VCaP (cell line): ENCODE data around the gene SERPINB1.

Experiments used
- H3K27ac ChIP-seq: fragments of 450-650 bp; 2 replicates; pipeline ENCODE4 v1.5.1; 2017
- CTCF ChIP-seq: fragments of 450-650 bp; conservative IDR thresholded peaks from 2 replicates; pipeline ENCODE4 v1.5.1; 2017; ENCODE audit warnings: mild to moderate bottlenecking, moderate library complexity

The SERPINB1 gene

GRCh38 chr6:2871953-2872352 is 30.3 kb upstream of the SERPINB1 start:
- no peak for TF ChIP-seq CTCF
- H3K27ac ChIP-seq: no peak overlapping the region

DNA sequence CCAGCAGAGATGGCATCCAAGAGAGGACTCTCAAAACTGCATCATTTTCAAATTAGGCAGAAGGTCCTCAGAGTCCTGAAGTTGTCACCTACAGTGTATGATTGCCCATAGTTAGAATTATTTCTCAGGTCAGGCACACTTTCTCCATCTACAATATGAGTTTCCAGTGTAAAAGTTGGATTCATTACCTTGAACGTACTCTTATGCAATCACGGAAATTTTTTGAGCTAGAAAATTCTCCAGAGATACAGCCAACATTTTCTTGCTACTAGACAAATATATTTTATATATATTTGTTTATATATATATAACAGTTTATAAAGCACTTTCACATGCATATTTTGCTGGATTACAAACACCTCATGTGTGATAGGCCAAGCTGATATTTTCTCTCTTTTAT is 29.4 kb upstream of the SERPINB1 start:
- H3K27ac ChIP-seq: no peak overlapping the region
- no peak for TF ChIP-seq CTCF

DNA sequence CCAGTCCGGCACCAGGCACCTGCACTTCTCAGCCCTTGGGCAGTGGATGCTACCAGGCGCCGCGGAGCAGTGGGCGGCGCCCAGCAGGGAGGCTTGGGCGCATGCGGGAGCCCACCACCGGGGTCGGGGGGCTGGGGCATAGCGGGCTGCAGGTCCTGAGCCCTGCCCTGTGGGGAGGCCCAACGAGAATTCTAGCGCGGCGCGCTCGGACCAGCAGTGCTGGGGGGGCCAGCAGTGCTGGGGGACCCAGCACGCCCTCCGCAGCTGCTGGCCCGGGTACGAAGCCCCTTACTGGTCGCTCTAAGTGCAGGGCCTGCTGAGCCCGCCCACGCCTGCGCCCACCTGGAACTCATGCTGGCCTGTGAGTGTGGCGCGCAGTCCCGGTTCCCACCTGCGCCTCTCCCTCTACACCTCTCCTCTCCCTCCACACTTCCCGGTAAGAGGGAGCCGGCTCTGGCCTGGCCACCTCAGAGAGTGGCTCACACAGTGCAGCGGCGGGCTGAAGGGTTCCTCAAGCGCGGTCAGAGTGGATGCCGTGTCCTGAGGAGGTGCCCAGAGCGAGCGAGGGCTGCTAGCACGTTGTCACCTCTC is 28.5 kb upstream of the SERPINB1 start:
- TF ChIP-seq CTCF: no peak
- H3K27ac ChIP-seq: no peak overlapping the region

- TF ChIP-seq CTCF: no peak
- H3K27ac ChIP-seq: no peak overlapping the region
Observed at GRCh38 chr6:2868637-2869036, 27.0 kb upstream of the SERPINB1 start.

DNA sequence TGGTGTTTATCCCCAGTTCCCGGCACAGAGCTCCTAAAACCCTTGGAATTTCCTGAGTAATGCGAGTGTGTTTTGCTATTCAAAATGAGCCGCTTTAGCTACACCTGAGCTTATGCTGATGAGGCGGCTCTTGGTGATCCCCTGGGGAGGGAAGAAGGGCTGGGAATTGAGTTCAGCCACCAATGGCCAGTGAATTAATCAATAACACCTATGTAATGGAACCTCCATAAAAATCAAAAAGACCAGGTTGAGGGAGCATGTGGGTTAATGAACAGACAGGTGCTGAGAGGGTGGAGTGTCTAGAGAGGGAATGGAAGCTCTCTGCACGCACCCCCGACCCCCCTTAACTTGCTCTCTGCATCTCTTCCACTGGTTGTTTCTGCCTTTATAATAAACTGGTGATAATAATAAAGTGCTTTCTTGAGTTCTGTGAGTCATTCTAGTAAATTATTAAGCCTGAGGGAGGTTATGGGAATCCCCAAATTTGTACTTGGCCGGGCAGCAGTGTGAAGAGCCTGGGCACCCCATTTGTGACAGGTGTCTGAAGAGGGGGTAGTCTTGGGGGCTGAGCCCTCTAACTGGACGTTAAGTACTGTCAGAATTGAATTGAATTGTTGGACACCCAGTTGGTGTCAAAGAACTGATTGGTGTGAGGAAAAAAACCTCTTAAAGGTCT is 24.6 kb upstream of the SERPINB1 start:
- H3K27ac ChIP-seq: no peak overlapping the region
- TF ChIP-seq CTCF: no peak

DNA sequence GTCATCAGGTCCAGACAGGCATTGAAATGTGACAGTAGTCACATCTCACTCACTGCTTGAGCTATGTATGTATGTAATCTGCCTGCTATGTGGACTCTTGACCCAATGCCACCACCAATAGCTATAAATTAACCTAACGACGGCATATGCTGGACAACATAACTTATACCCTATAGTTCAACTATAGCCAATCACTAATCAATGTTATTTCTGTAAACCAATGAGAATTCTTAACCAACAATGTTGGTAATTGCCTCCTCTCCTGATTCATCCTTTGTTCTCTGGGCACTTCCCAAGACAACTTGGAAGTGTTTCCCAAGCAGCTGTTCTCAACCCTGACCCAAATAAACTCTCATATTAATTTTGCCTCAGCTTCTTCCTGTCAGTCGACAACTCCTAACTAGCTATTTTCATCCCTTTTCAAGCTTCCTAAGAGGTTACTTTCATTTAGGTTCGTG is 24.1 kb upstream of the SERPINB1 start:
- TF ChIP-seq CTCF: no peak
- H3K27ac ChIP-seq: no peak overlapping the region

DNA sequence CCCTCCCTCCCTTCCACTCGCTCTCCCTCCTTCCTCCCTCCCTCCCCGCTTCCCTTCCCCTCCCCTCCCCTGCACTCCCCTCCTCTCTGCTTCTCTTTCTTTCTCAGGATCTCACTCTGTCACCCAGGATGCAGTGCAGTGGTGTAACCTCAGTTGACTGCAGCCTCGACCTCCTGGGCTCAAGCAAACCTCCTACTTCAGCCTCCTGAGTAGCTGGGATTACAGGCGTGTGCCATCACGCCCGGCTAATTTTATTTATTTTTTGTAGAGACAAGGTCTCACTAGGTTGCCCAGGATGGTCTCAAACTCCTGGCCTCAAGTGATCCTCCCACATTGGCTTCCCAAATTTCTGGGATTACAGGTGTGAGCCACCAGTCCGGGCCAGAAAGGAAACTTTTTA is 23.6 kb upstream of the SERPINB1 start:
- no peak for TF ChIP-seq CTCF
- H3K27ac ChIP-seq: no peak overlapping the region
